GM12878 (cell line): ENCODE measurements around the gene NSMCE1. TPM values are rescaled to one million over a fixed set of nuclear protein-coding genes. Genes with fewer than 3 reads are reported as not detected.

Source experiments
- ATAC-seq: fragments of 200-7000 bp; cut with Tn5 transposase; 3 replicates; pipeline ENCODE4 v1.9.1; 2020; ENCODE audit warnings: mild to moderate bottlenecking, moderate library complexity
- BruUV-seq: library from RNA; stranded (reverse); fragments of 400-500 nt; replicated peaks from 2 replicates; lab custom pipeline; 2021; lab: Mats Ljungman, UMichigan
- CTCF ChIA-PET: fragments of 300-600 bp; sonication (Branson Sonifier 250); formaldehyde crosslinking; extraction: SDS; loops from one replicate; lab custom pipeline; 2021; ENCODE audit warnings: inconsistent platforms; lab: Yijun Ruan, JAX
- POLR2A ChIA-PET: fragments of 350-600 bp; formaldehyde crosslinking; extraction: SDS; loops from one replicate; lab custom pipeline; 2021; ENCODE audit warnings: inconsistent platforms; lab: Charles Lee
- RAD21 ChIA-PET: fragments of 300-600 bp; sonication (Branson Sonifier 250); formaldehyde crosslinking; loops from one replicate; lab custom pipeline; 2023; ENCODE audit warnings: antibody characterized with exemption; ENCODE audit not compliant: unreplicated experiment; lab: Charles Lee
- SMC1A ChIA-PET: fragments of 300-600 bp; sonication (Branson Sonifier 250); formaldehyde crosslinking; loops from one replicate; lab custom pipeline; 2023; ENCODE audit not compliant: unreplicated experiment, uncharacterized antibody; lab: Charles Lee
- DNase-seq: peaks from one replicate; pipeline ENCODE4 v3.0.0-alpha.2; 2011; ENCODE audit warnings: low read depth, low spot score
- FAIRE-seq: peaks from 3 replicates; lab custom pipeline; 2011; peaks lifted over from hg19 to GRCh38; lab: Jason Lieb, UNC
- H2AFZ ChIP-seq: 2 replicates; pipeline ENCODE4 v1.6.0; 2011; ENCODE audit warnings: low read depth, low read length, control low read depth; ENCODE audit not compliant: control insufficient read depth
- H3K27ac ChIP-seq: 2 replicates; pipeline ENCODE4 v1.5.1; 2011; ENCODE audit warnings: control low read depth; ENCODE audit not compliant: control insufficient read depth, insufficient read depth
- H3K27me3 ChIP-seq, 2 experiments: replicated peaks in 1 of 2; 2 replicates each; pipeline versions ENCODE4 v1.6.0 to v1.6.1; 2011; ENCODE audit warnings: low read length in 1 of 2; ENCODE audit not compliant: control insufficient read depth in 2 of 2, insufficient read depth in 2 of 2
- H3K36me3 ChIP-seq, 2 experiments: 2 replicates each; pipeline ENCODE4 v1.5.1; 2011; ENCODE audit warnings: low read length in 1 of 2; ENCODE audit not compliant: control insufficient read depth in 2 of 2, insufficient read depth in 2 of 2
- H3K4me1 ChIP-seq: 2 replicates; pipeline ENCODE4 v1.6.1; 2011; ENCODE audit warnings: mild to moderate bottlenecking, low read length, moderate library complexity, mixed read lengths; ENCODE audit not compliant: control insufficient read depth, insufficient read depth
- H3K4me2 ChIP-seq: 2 replicates; pipeline ENCODE4 v1.6.0; 2011; ENCODE audit warnings: control low read depth; ENCODE audit not compliant: control insufficient read depth, insufficient read depth
- H3K4me3 ChIP-seq: fragments of 200-600 bp; sonication (generic); 2 replicates; pipeline ENCODE4 v1.5.1; 2016
- H3K79me2 ChIP-seq: 2 replicates; pipeline ENCODE4 v1.6.0; 2011; ENCODE audit warnings: low read length; ENCODE audit not compliant: control insufficient read depth, insufficient read depth
- H3K9ac ChIP-seq: 2 replicates; pipeline ENCODE4 v1.8.0; 2011; ENCODE audit warnings: low read length, control low read depth, mixed read lengths; ENCODE audit not compliant: control insufficient read depth, insufficient read depth
- H3K9me3 ChIP-seq: replicated peaks from 3 replicates; pipeline ENCODE4 v1.5.1; 2011; ENCODE audit warnings: mild to moderate bottlenecking, low read length; ENCODE audit not compliant: control insufficient read depth, insufficient read depth
- H4K20me1 ChIP-seq: 2 replicates; pipeline ENCODE4 v1.6.0; 2011; ENCODE audit not compliant: control insufficient read depth, insufficient read depth
- ATF7 ChIP-seq: fragments of 450-650 bp; IDR thresholded peaks from 2 replicates; pipeline ENCODE4 v1.6.1; 2016; ENCODE audit warnings: low read depth, mild to moderate bottlenecking
- WGBS: methylation state at CpG from one replicate; pipeline ENCODE4 v1.1.6; 2016; ENCODE audit warnings: low lambda C conversion rate; ENCODE audit not compliant: insufficient replicate concordance, insufficient coverage; ENCODE audit errors: missing lambda C conversion rate; 5-methylcytosine and 5-hydroxymethylcytosine counted together
- in situ Hi-C: fragments of 300-500 bp; cut with MboI; formaldehyde crosslinking; loops from 9 replicates; pipeline ENCODE4 v1.14.3; 2018; ENCODE audit warnings: mixed read lengths
- intact Hi-C: fragments of 100-400 bp; cut with micrococcal nuclease; formaldehyde crosslinking; loops from one replicate; pipeline ENCODE4 v1.14.2; 2022; ENCODE audit not compliant: unreplicated experiment
- polyA plus RNA-seq, 11 experiments: library from polyadenylated mRNA; depleted of rRNA in 4 of 11; unstranded in 6 of 11; stranded (reverse) in 5 of 11; fragments of >200 nt; fragmentation: Nextera tagmentation in 4 of 11; fragmentation: Illumina TruSeq in 1 of 11; extraction: Ambion mirVana in 4 of 11; extraction: Trizol in 1 of 11; gene quantifications; 1 replicate in 1 of 11; 2 replicates in 10 of 11; pipeline versions ENCODE4 v1.2.1 to v1.2.3, GENCODE V29; 2011 to 2016; ENCODE audit warnings: inconsistent platforms in 2 of 11, missing spikeins in 2 of 11, low read depth in 1 of 11
- total RNA-seq, 4 experiments: library from RNA; depleted of rRNA in 3 of 4; stranded (reverse); fragments of >200 nt in 3 of 4; fragmentation: Illumina TruSeq in 1 of 4; extraction: Trizol in 1 of 4; gene quantifications; 2 replicates each; pipeline versions ENCODE4 v1.2.1 to v1.2.3, GENCODE V29; 2013 to 2021
- TF ChIP-seq, protein P1 (sequence below): IDR thresholded peaks from 2 replicates; pipeline ENCODE4 v1.6.1; 2011; ENCODE audit warnings: borderline replicate concordance, low read depth, mild to moderate bottlenecking, moderate library complexity, mixed read lengths, low read length; ENCODE audit not compliant: insufficient read depth; ENCODE audit errors: extremely low read length
- TF ChIP-seq, protein P2 (sequence below): fragments of 450-650 bp; IDR thresholded peaks from 2 replicates; pipeline ENCODE4 v1.6.1; 2017; ENCODE audit warnings: mild to moderate bottlenecking, low read depth, inconsistent platforms; ENCODE audit not compliant: poor library complexity, severe bottlenecking

NSMCE1 gene
- total and polyA plus RNA-seq, 10 of the 15 experiments (the other 5 are each of a cell fraction or from before 2014, with no cell fraction given) = 54.0 to 214 (median 71.4) TPM

DNA sequence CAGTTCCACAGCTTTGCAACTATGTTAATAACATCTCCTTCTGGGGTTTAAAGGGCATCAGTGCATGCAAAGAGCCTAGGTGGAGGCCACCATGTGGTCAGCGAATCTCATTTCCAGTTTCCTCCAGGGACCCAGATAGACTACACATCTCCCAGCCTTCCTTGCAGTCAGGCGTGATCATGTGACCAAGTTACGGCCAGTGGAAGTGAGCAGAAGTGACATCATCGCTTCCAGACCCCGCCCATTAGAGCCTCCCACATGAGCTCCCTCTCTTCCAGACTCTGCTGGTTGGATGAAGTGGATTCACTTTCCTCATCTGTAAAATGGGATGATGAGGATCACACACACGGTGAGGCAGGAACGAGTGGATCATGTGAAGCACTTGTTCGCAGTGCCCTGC, 92.7 kb downstream of the NSMCE1 start:
- Histone ChIP-seq H3K9me3 (peaks cover 4% of the 10 kb centered on the region; the same call in 1 of the 3 replicates), H3K4me1 (peaks cover 3% of the 10 kb centered on the region; the same call in 1 of the 2 replicates), H3K4me2 (no peak overlapping the region), H3K9ac (no peak overlapping the region), H2AFZ (no peak overlapping the region), H3K4me3 (no peak overlapping the region), H3K27ac (no peak overlapping the region), H3K79me2 (no peaks in the 10 kb centered on the region), H3K27me3 (no peaks in the 10 kb centered on the region; a peak in 1 of 4 replicates), H3K36me3 (no peaks in the 10 kb centered on the region), H4K20me1 (no peaks in the 10 kb centered on the region)
- intact Hi-C loops (no loop called here), in situ Hi-C loops (loop anchor here (10.0 kb wide), 1 partner anchor 279 kb away; no protein-coding TSS in a partner anchor)
- RAD21 ChIA-PET = interaction anchor here (2.3 kb wide), 1 partner anchor 192 kb away, joined by 7 read pairs; no protein-coding TSS in a partner anchor
- WGBS = 70% methylated on average over 8 of the region's 8 CpGs
- DNase-seq (no peak), FAIRE-seq (no peak), ATAC-seq (no peak)
- CTCF ChIA-PET = interaction anchor here (1.1 to 10.0 kb wide), 5 partner anchors 8 to 191 kb away, joined by 3 to 150 read pairs (median 4); no protein-coding TSS in a partner anchor
- TF ChIP-seq, protein P1, sequence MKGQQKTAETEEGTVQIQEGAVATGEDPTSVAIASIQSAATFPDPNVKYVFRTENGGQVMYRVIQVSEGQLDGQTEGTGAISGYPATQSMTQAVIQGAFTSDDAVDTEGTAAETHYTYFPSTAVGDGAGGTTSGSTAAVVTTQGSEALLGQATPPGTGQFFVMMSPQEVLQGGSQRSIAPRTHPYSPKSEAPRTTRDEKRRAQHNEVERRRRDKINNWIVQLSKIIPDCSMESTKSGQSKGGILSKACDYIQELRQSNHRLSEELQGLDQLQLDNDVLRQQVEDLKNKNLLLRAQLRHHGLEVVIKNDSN = peak; percentile 36
- TF ChIP-seq ATF7 = peak; percentile 46; the same call in 1 of the 2 replicates
- TF ChIP-seq, protein P2, sequence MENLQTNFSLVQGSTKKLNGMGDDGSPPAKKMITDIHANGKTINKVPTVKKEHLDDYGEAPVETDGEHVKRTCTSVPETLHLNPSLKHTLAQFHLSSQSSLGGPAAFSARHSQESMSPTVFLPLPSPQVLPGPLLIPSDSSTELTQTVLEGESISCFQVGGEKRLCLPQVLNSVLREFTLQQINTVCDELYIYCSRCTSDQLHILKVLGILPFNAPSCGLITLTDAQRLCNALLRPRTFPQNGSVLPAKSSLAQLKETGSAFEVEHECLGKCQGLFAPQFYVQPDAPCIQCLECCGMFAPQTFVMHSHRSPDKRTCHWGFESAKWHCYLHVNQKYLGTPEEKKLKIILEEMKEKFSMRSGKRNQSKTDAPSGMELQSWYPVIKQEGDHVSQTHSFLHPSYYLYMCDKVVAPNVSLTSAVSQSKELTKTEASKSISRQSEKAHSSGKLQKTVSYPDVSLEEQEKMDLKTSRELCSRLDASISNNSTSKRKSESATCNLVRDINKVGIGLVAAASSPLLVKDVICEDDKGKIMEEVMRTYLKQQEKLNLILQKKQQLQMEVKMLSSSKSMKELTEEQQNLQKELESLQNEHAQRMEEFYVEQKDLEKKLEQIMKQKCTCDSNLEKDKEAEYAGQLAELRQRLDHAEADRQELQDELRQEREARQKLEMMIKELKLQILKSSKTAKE = no peak
- BruUV-seq = no TSS peak
- SMC1A ChIA-PET = interaction anchor here (1.1 kb wide), 1 partner anchor 277 kb away, joined by 3 read pairs; no protein-coding TSS in a partner anchor
- POLR2A ChIA-PET = no interaction called here

Other genes with a start within 250 kb of the NSMCE1 start
- not detected in 2 replicates for gene C16orf82, start 201.8 kb downstream of the NSMCE1 start, total RNA-seq (2014; rRNA removed)
- gene C16orf82, start 201.8 kb downstream of the NSMCE1 start, total RNA-seq (2014; rRNA removed; fragmentation: Illumina TruSeq; extraction: Trizol) = not detected in 2 replicates
- not detected in 2 replicates for gene C16orf82, start 201.8 kb downstream of the NSMCE1 start, total RNA-seq (2021)
- gene C16orf82, start 201.8 kb downstream of the NSMCE1 start, polyA plus RNA-seq (2011; rRNA removed) = not detected in 2 replicates
- not detected in 2 replicates for gene C16orf82, start 201.8 kb downstream of the NSMCE1 start, polyA plus RNA-seq (2014; fragmentation: Illumina TruSeq; extraction: Trizol)
- not detected for gene C16orf82, start 201.8 kb downstream of the NSMCE1 start, polyA plus RNA-seq (2014; fragmentation: Nextera tagmentation; extraction: Ambion mirVana)
- gene C16orf82, start 201.8 kb downstream of the NSMCE1 start, polyA plus RNA-seq (2014; rRNA removed) = not detected in 2 replicates
- not detected for gene C16orf82, start 201.8 kb downstream of the NSMCE1 start, polyA plus RNA-seq (2016; fragmentation: Nextera tagmentation; extraction: Ambion mirVana)
- gene KDM8, start 65.2 kb downstream of the NSMCE1 start, total RNA-seq (2014; rRNA removed) = 6.9 and 8.9 TPM in 2 replicates
- 4.1 and 4.2 TPM in 2 replicates for gene KDM8, start 65.2 kb downstream of the NSMCE1 start, total RNA-seq (2014; rRNA removed; fragmentation: Illumina TruSeq; extraction: Trizol)
- gene KDM8, start 65.2 kb downstream of the NSMCE1 start, total RNA-seq (2021) = 6.6 and 7.8 TPM in 2 replicates
- 2.8 and 6.1 TPM in 2 replicates for gene KDM8, start 65.2 kb downstream of the NSMCE1 start, polyA plus RNA-seq (2011; rRNA removed)
- 3.9 and 4.1 TPM in 2 replicates for gene KDM8, start 65.2 kb downstream of the NSMCE1 start, polyA plus RNA-seq (2014; fragmentation: Illumina TruSeq; extraction: Trizol)
- 1 to 10 TPM in 1 of 2 experiments, under 1 TPM in 1; 0.79 to 1.3 TPM for gene KDM8, start 65.2 kb downstream of the NSMCE1 start, polyA plus RNA-seq (2014; fragmentation: Nextera tagmentation; extraction: Ambion mirVana)
- gene KDM8, start 65.2 kb downstream of the NSMCE1 start, polyA plus RNA-seq (2014; rRNA removed) = 5.5 and 7.3 TPM in 2 replicates
- 1 to 10 TPM; 8.0 to 8.7 TPM for gene KDM8, start 65.2 kb downstream of the NSMCE1 start, polyA plus RNA-seq (2016; fragmentation: Nextera tagmentation; extraction: Ambion mirVana)
- 36.5 and 39.0 TPM in 2 replicates for gene IL4R, start 45.2 kb upstream of the NSMCE1 start, total RNA-seq (2014; rRNA removed)
- gene IL4R, start 45.2 kb upstream of the NSMCE1 start, total RNA-seq (2014; rRNA removed; fragmentation: Illumina TruSeq; extraction: Trizol) = 33.8 and 34.3 TPM in 2 replicates
- gene IL4R, start 45.2 kb upstream of the NSMCE1 start, total RNA-seq (2021) = 69.5 and 70.4 TPM in 2 replicates
- gene IL4R, start 45.2 kb upstream of the NSMCE1 start, polyA plus RNA-seq (2011; rRNA removed) = 42.8 and 69.2 TPM in 2 replicates
- gene IL4R, start 45.2 kb upstream of the NSMCE1 start, polyA plus RNA-seq (2014; fragmentation: Illumina TruSeq; extraction: Trizol) = 19.4 and 39.4 TPM in 2 replicates
- gene IL4R, start 45.2 kb upstream of the NSMCE1 start, polyA plus RNA-seq (2014; fragmentation: Nextera tagmentation; extraction: Ambion mirVana) = 1 to 10 TPM; 2.6 to 8.5 TPM
- 67.3 and 68.6 TPM in 2 replicates for gene IL4R, start 45.2 kb upstream of the NSMCE1 start, polyA plus RNA-seq (2014; rRNA removed)
- 10 to 100 TPM; 13.8 to 17.6 TPM for gene IL4R, start 45.2 kb upstream of the NSMCE1 start, polyA plus RNA-seq (2016; fragmentation: Nextera tagmentation; extraction: Ambion mirVana)
- gene IL21R, start 133.4 kb upstream of the NSMCE1 start, total RNA-seq (2014; rRNA removed) = 106 and 109 TPM in 2 replicates
- gene IL21R, start 133.4 kb upstream of the NSMCE1 start, total RNA-seq (2014; rRNA removed; fragmentation: Illumina TruSeq; extraction: Trizol) = 62.9 and 66.9 TPM in 2 replicates
- 138 and 141 TPM in 2 replicates for gene IL21R, start 133.4 kb upstream of the NSMCE1 start, total RNA-seq (2021)
- gene IL21R, start 133.4 kb upstream of the NSMCE1 start, polyA plus RNA-seq (2011; rRNA removed) = 23.2 and 57.2 TPM in 2 replicates
- 32.4 and 59.2 TPM in 2 replicates for gene IL21R, start 133.4 kb upstream of the NSMCE1 start, polyA plus RNA-seq (2014; fragmentation: Illumina TruSeq; extraction: Trizol)
- gene IL21R, start 133.4 kb upstream of the NSMCE1 start, polyA plus RNA-seq (2014; fragmentation: Nextera tagmentation; extraction: Ambion mirVana) = 1 to 10 TPM; 5.3 to 9.7 TPM
- 98.0 and 108 TPM in 2 replicates for gene IL21R, start 133.4 kb upstream of the NSMCE1 start, polyA plus RNA-seq (2014; rRNA removed)
- gene IL21R, start 133.4 kb upstream of the NSMCE1 start, polyA plus RNA-seq (2016; fragmentation: Nextera tagmentation; extraction: Ambion mirVana) = 100 to 1,000 TPM; 115 to 129 TPM